ENCODE data around the gene CROCC2. TPM values are rescaled to one million over a fixed set of nuclear protein-coding genes. Genes with fewer than 3 reads are reported as not detected.

The CROCC2 gene
- total RNA-seq, 3 donors from 2014 or later = 0.07 to 0.19 TPM; not detected in 1

DNA sequence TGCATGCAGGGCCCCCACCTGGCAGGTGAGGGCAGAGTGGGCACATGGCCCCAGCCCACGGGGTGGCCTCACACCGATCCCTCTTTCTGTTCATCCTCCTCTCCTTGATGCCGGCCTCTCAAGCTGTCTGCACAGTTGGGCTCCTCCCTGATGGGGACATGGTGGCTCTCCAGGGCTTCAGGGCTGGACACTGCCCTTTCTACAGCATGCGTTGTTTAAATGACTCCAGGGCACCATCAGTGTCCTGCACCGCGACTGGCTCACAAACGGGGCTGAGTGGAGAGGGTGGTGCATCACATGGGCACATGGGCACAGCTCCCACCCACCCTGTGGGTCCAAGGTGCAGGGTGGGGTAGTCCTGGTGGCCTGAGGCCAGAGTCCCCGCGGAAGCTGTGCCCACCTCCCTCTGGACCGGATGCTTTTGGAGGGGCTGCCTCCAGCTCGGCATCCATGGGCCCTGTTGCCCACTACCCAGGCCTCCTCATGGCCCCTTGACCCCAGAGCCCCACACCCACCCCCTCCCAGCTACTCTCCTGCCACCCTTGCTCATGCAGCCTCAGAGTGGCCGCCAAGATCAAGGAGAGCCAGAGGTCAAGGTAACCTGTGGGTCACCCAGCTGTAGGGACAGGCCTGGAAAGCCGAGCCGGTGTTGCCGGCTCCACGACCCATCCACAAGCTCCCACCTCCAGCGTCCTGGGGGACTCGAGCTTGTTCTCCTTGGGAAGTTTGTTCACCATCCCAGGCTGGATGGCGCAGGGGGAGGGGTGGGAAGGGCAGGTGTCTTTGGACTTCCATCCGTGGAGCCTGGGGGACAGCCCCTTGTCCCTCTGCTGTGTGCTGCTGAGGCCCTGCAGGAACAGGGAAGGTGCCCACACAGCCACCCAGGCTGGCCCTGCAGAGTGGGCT is 80.0 kb downstream of the CROCC2 start:
- H3K4me3 ChIP-seq = no peak overlapping the region
- peak in 2 of 3 donors; percentile 29 to 45 for DNase-seq
- TF ChIP-seq, protein P1, sequence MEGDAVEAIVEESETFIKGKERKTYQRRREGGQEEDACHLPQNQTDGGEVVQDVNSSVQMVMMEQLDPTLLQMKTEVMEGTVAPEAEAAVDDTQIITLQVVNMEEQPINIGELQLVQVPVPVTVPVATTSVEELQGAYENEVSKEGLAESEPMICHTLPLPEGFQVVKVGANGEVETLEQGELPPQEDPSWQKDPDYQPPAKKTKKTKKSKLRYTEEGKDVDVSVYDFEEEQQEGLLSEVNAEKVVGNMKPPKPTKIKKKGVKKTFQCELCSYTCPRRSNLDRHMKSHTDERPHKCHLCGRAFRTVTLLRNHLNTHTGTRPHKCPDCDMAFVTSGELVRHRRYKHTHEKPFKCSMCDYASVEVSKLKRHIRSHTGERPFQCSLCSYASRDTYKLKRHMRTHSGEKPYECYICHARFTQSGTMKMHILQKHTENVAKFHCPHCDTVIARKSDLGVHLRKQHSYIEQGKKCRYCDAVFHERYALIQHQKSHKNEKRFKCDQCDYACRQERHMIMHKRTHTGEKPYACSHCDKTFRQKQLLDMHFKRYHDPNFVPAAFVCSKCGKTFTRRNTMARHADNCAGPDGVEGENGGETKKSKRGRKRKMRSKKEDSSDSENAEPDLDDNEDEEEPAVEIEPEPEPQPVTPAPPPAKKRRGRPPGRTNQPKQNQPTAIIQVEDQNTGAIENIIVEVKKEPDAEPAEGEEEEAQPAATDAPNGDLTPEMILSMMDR (IDR thresholded peaks at IDR 0.05) = no peak
- intact Hi-C loops (cut with DNase I, micrococcal nuclease) = no loop called here
- no peaks in the 10 kb centered on the region for H3K9me3 ChIP-seq
- ATAC-seq = no peak
- H3K4me1 ChIP-seq (ENCODE audit: low read depth) = peaks cover 18% of the 10 kb centered on the region
- H3K36me3 ChIP-seq (ENCODE audit: low read depth) = no peaks in the 10 kb centered on the region

GRCh38 chr2:240986787-240987411 is 80.8 kb downstream of the CROCC2 start:
- Histone ChIP-seq H3K4me1 (ENCODE audit: low read depth) (peaks cover 18% of the 10 kb centered on the region), H3K9me3 (no peaks in the 10 kb centered on the region), H3K4me3 (no peak overlapping the region), H3K36me3 (ENCODE audit: low read depth) (no peaks in the 10 kb centered on the region)
- intact Hi-C loops (cut with DNase I, micrococcal nuclease) = no loop called here
- DNase-seq = peak in 2 of 3 donors; percentile 51 to 73
- peak; percentile 20 for ATAC-seq
- TF ChIP-seq, protein P1 (IDR thresholded peaks at IDR 0.05) = no peak

- TF ChIP-seq, protein P1 (IDR thresholded peaks at IDR 0.05) = no peak
- H3K9me3 ChIP-seq = no peaks in the 10 kb centered on the region
- intact Hi-C loops (cut with DNase I, micrococcal nuclease) = no loop called here
- ATAC-seq = no peak
- no peak overlapping the region for H3K4me3 ChIP-seq
- peaks cover 18% of the 10 kb centered on the region for H3K4me1 ChIP-seq (ENCODE audit: low read depth)
- peak in 2 of 3 donors; percentile 35 to 46 for DNase-seq
- H3K36me3 ChIP-seq (ENCODE audit: low read depth) = no peaks in the 10 kb centered on the region
Measured at GRCh38 chr2:240987588-240987987, 81.5 kb downstream of the CROCC2 start.

DNA sequence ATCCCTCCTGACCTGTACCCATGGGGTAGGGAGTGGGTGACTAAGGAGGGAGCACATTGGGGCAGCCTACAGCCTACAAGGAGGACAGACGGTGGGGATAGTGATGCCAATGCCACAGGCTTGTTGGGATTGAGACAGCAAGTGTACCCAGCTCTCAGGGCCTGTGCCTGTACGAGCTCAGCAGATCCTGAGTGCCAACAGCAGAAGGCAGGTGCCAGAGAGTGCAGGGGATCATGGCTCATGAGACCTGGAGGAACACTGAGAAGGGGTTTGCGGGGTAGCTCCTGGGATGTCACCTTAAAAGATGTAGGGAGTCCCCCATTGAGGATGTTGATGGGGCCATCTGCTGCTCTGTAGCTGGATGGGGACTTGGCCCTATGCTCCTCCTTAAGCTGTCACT is 82.0 kb downstream of the CROCC2 start:
- peak in 1 of 3 donors; percentile 26 for DNase-seq
- peaks cover 18% of the 10 kb centered on the region for H3K4me1 ChIP-seq (ENCODE audit: low read depth)
- no peaks in the 10 kb centered on the region for H3K9me3 ChIP-seq
- ATAC-seq = no peak
- TF ChIP-seq, protein P1 (IDR thresholded peaks at IDR 0.05) = no peak
- intact Hi-C loops (cut with DNase I, micrococcal nuclease) = no loop called here
- H3K4me3 ChIP-seq = no peak overlapping the region
- no peaks in the 10 kb centered on the region for H3K36me3 ChIP-seq (ENCODE audit: low read depth)

DNA sequence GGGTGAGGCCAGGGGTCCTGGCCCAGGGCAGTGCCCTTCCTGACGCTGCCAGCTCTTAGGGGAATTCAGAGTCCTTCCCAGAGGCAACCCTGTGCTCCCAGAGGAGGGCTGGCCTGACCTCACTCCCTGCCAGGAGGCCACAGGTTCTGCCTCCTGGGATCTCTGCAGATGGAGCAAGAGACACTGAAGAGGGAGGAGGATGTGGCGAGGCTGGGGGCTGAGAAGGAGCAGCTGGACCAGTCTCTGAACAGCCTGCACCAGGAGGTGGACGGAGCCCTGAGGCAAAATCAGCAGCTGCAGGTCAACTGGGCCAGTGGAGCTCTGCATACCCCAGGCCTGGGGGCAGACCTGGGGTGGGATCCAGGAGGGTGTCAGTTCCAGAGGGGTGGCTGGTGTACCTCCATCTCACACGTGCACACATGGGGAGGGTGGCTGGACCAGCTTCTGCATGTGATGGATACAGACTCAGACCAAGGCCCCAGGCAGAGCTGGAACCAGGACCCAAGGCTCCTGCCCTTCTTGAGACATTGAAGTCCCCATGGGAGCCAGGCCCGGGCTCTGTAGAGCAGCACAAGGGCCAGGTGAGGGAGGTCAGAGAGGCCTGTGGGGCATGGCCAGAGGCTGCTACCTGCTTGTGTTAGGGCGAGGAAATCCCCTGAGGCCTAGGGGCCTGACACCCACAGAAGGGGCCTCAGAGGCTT is 82.6 kb downstream of the CROCC2 start:
- ATAC-seq (no peak), DNase-seq (peak in 1 of 3 donors; percentile 19)
- intact Hi-C loops (cut with DNase I, micrococcal nuclease) = no loop called here
- H3K4me3 ChIP-seq = no peak overlapping the region
- no peaks in the 10 kb centered on the region for H3K36me3 ChIP-seq (ENCODE audit: low read depth)
- no peaks in the 10 kb centered on the region for H3K9me3 ChIP-seq
- H3K4me1 ChIP-seq (ENCODE audit: low read depth) = peaks cover 18% of the 10 kb centered on the region
- TF ChIP-seq, protein P1 (IDR thresholded peaks at IDR 0.05) = no peak

Measured in mucosa of descending colon (tissue), 3 donors.